ENCODE results near the gene SYMPK. TPM values are rescaled to one million over a fixed set of nuclear protein-coding genes. Genes with fewer than 3 reads are reported as not detected.

The SYMPK gene
- total RNA-seq, 4 donors from 2014 or later, result 28.4 to 36.6 (median 31.6) TPM

DNA sequence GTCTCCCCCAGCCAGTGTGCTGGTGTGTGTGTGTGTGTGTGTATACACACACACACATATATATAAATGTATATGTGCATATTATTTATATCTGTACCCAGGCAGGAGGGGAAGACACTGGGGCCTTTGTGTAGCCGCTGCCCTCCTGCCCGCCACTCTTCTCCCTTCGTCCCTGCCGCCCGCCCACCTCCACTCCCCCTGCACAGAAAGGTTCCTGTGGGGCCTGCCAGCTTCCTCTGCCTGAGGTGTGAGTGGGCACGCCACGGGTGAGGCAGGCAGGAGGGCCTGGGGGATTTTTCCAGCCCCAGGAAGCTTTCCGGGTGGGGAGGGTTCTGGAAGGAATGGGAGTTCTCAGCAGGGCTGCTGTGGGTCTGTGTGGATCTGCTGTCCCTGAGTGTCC is 16.1 kb upstream of the SYMPK start:
- WGBS, 2 donors, result 50% methylated on average over 2 to 7 of the region's 8 CpGs
- H3K27ac ChIP-seq, result no peak overlapping the region

DNA sequence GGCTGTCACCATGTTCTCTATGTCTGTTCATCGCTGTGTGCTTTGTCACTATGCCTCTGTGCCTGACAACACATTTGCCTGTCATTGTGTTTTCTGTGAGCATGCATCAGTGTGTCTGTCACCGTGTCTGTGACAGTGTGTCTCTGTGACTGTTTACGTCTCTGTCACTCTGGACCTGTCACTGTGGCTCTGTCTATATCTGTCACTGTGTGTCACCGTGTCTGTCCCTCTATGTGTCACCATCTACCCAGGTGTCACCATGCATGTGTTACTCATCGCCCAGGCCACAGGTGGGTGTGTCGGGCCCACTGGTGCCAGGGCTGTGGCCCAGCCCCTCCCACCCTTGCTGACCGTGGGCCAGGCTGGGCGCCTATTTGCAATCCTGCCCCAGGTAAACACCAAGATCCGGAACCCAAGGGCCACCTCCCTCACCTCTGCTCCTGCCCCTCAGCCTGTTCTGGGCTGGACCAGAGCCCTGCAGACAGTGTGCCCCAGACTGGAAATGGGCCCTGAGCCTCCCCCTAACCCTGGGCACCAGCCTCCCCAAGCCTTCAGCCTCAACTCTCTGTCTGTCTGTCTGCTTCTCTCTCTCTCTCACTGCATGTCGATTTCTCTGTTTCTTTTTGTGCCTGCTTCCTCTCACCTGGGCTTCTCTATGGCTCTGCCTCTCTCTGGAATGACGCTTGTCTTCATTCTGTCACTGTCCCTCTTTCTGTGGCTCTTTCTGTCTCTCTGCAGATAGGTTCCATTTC is 15.3 kb upstream of the SYMPK start:
- no peak overlapping the region for H3K4me3 ChIP-seq
- no peak for DNase-seq
- H3K9me3 ChIP-seq, result no peaks in the 10 kb centered on the region
- peaks cover 0 to 13% (median 0%) of the 10 kb centered on the region in 4 donors for H3K27me3 ChIP-seq
- peak overlapping the region in 1 of 4 donors; percentile 12 for H3K27ac ChIP-seq
- no peaks in the 10 kb centered on the region for H3K36me3 ChIP-seq
- 64 to 69% methylated on average over 6 to 7 of the region's 11 CpGs for WGBS, 2 donors
- TF ChIP-seq, protein P1, sequence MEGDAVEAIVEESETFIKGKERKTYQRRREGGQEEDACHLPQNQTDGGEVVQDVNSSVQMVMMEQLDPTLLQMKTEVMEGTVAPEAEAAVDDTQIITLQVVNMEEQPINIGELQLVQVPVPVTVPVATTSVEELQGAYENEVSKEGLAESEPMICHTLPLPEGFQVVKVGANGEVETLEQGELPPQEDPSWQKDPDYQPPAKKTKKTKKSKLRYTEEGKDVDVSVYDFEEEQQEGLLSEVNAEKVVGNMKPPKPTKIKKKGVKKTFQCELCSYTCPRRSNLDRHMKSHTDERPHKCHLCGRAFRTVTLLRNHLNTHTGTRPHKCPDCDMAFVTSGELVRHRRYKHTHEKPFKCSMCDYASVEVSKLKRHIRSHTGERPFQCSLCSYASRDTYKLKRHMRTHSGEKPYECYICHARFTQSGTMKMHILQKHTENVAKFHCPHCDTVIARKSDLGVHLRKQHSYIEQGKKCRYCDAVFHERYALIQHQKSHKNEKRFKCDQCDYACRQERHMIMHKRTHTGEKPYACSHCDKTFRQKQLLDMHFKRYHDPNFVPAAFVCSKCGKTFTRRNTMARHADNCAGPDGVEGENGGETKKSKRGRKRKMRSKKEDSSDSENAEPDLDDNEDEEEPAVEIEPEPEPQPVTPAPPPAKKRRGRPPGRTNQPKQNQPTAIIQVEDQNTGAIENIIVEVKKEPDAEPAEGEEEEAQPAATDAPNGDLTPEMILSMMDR (IDR thresholded peaks at IDR 0.05), result no peak
- peak in 1 of 4 donors; percentile 19 for TF ChIP-seq POLR2A (IDR thresholded peaks at IDR 0.05)
- peaks cover 15 to 45% (median 16%) of the 10 kb centered on the region in 3 donors for H3K4me1 ChIP-seq
- intact Hi-C loops (cut with DNase I), result no loop called here

More for the DNA sequence above, 16.1 kb upstream of the SYMPK start:
- Histone ChIP-seq H3K4me1 (peaks cover 21 to 53% (median 23%) of the 10 kb centered on the region in 3 donors), H3K27me3 (peaks cover 0 to 13% (median 0%) of the 10 kb centered on the region in 4 donors), H3K36me3 (peaks cover 0 to 4% (median 0%) of the 10 kb centered on the region in 3 donors), H3K4me3 (no peak overlapping the region), H3K9me3 (no peaks in the 10 kb centered on the region)
- no peak for DNase-seq
- TF ChIP-seq, protein P1 (IDR thresholded peaks at IDR 0.05), result no peak
- no peak for TF ChIP-seq POLR2A (IDR thresholded peaks at IDR 0.05)
- intact Hi-C loops (cut with DNase I), result no loop called here

DNA sequence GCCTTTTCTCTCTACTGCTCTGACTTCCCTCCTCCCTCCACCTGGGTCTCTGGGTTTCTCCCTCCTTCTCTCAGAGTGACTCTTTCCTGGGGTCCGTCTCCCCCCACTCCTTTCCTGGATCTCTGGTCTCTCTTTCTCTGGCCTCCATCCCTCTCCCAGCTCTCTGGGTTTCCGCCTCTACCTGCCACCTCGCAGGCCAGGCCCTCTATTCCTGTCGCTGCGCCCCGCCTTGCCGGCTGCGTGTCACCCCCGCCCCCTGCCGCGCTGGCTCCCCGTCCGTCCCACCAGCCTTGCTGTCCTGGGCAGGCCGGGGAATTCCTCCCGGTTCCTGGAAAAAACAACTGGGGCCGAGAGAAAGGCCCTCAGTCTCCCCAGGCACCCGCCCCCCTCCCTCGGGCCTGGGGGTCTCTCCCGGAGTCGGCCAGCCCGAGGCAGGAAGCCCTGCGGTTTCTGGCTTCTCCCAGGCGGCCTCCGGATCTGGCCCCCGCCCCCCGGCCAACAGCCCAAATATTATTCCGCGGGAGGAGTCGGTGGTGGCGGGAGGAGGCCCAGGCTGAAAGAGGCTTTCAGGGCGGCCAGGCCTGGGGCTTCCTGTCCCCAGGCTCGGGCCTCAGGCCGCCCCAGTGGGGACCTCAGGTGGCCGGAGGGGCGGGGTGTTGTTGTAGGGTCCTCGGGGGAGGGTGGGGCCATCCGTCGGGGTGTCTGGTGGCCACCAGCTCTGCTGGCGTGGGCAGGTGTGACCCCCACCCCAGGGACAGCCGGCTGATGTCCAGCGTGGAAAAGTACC is 13.7 kb upstream of the SYMPK start:
- no peaks in the 10 kb centered on the region for H3K9me3 ChIP-seq
- H3K36me3 ChIP-seq, result no peaks in the 10 kb centered on the region
- peaks cover 0 to 29% (median 8%) of the 10 kb centered on the region in 3 donors for H3K4me1 ChIP-seq
- 7 to 17% methylated on average over 11 to 19 of the region's 41 CpGs for WGBS, 2 donors
- TF ChIP-seq, protein P1 (IDR thresholded peaks at IDR 0.05), result no peak
- no peak for TF ChIP-seq POLR2A (IDR thresholded peaks at IDR 0.05)
- DNase-seq, result no peak
- peak overlapping the region in 3 of 4 donors; percentile 24 to 53 (median 39) for H3K4me3 ChIP-seq
- peak overlapping the region in 3 of 4 donors; percentile 56 to 82 (median 76) for H3K27ac ChIP-seq
- peaks cover 0 to 13% (median 0%) of the 10 kb centered on the region in 4 donors for H3K27me3 ChIP-seq
- intact Hi-C loops (cut with DNase I), result no loop called here

DNA sequence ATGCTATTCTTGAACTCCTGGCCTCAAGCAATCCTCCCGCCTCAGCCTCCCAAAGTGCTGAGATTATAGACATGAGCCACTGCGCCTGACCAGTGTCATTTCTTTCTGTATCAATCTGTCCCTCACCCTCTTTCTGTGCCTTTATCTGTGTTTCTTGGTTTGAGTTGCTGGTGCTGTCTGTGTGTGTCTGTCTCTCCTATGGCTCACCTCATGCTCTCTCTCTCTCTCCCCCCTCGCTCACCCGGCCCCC is 13.1 kb upstream of the SYMPK start:
- TF ChIP-seq, protein P1 (IDR thresholded peaks at IDR 0.05), result no peak
- no peak for TF ChIP-seq POLR2A (IDR thresholded peaks at IDR 0.05)
- intact Hi-C loops (cut with DNase I), result no loop called here
- DNase-seq, result no peak
- Histone ChIP-seq H3K27ac (peak overlapping the region in 2 of 4 donors; percentile 56 to 76), H3K4me3 (no peak overlapping the region), H3K36me3 (no peaks in the 10 kb centered on the region), H3K27me3 (peaks cover 0 to 13% (median 0%) of the 10 kb centered on the region in 4 donors), H3K9me3 (no peaks in the 10 kb centered on the region), H3K4me1 (peaks cover 0 to 24% (median 8%) of the 10 kb centered on the region in 3 donors)
- 49% methylated on average over 4 of the region's 4 CpGs for WGBS, 2 donors

DNA sequence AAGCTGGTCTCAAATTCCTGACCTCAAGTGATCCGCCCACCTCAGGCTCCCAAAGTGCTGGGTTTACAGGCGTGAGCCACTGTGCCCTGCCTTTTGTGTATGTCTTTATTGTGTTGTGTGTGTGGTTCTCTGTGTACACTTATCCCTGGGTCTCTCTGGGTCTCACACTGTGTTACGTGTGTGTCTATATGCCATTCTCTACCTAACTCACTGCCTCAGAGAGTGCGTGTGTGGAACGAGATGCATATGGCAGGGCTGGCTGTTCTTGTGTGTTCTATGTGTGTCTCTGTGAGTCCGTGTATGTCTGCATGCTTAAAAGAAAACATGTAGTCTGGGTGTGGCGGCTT is 11.6 kb upstream of the SYMPK start:
- intact Hi-C loops (cut with DNase I), result no loop called here
- no peaks in the 10 kb centered on the region for H3K9me3 ChIP-seq
- DNase-seq, result no peak
- no peaks in the 10 kb centered on the region for H3K36me3 ChIP-seq
- H3K27me3 ChIP-seq, result peaks cover 0 to 13% (median 0%) of the 10 kb centered on the region in 4 donors
- H3K4me3 ChIP-seq, result no peak overlapping the region
- no peak overlapping the region for H3K27ac ChIP-seq
- TF ChIP-seq POLR2A (IDR thresholded peaks at IDR 0.05), result no peak
- TF ChIP-seq, protein P1 (IDR thresholded peaks at IDR 0.05), result no peak
- peaks cover 0 to 24% (median 8%) of the 10 kb centered on the region in 3 donors for H3K4me1 ChIP-seq
- WGBS, 2 donors, result 75 to 78% methylated on average over 7 of the region's 7 CpGs
